Thyroid gland (tissue), 4 donors: ENCODE data around the gene ACOX2. TPM values are rescaled to one million over a fixed set of nuclear protein-coding genes. Genes with fewer than 3 reads are reported as not detected.
A peak's percentile ranks its signal among the peaks of the same experiment; 100 is the strongest.

Source experiments
- DNase-seq, 2 donors: peaks; one replicate each; pipeline ENCODE4 v3.0.0-alpha.2; 2019
- H3K27ac ChIP-seq, 3 donors: fragments of 200-600 bp; sonication (generic); 1 replicate in 2 of 3; 2 replicates in 1 of 3; pipeline ENCODE4 v1.5.1; 2016 to 2019; ENCODE audit warnings: mild to moderate bottlenecking in 1 of 3, moderate library complexity in 1 of 3
- H3K27me3 ChIP-seq: fragments of 200-600 bp; sonication (generic); one replicate; pipeline ENCODE4 v1.5.1; 2019
- H3K36me3 ChIP-seq, 2 donors: fragments of 200-600 bp; sonication (generic); one replicate each; pipeline ENCODE4 v1.5.1; 2016 to 2019
- H3K4me1 ChIP-seq, 2 donors: fragments of 200-600 bp; sonication (generic); one replicate each; pipeline ENCODE4 v1.5.1; 2017 to 2019
- H3K4me3 ChIP-seq, 3 donors: fragments of 200-600 bp; sonication (generic); replicated peaks in 1 of 3; 1 replicate in 2 of 3; 2 replicates in 1 of 3; pipeline ENCODE4 v1.5.1; 2016; ENCODE audit warnings: mild to moderate bottlenecking in 1 of 3
- H3K9me3 ChIP-seq: fragments of 200-600 bp; sonication (generic); one replicate; pipeline ENCODE4 v1.5.1; 2017
- CTCF ChIP-seq, 6 experiments: fragments of 200-600 bp in 3 of 6; fragments of 450-650 bp in 3 of 6; sonication (generic) in 3 of 6; IDR thresholded peaks; one replicate each; pipeline ENCODE4 v1.5.1; 2016 to 2019; ENCODE audit warnings: antibody characterized with exemption in 6 of 6, mild to moderate bottlenecking in 2 of 6, inconsistent platforms in 1 of 6, moderate library complexity in 1 of 6
- POLR2A ChIP-seq, 2 donors: fragments of 450-650 bp; IDR thresholded peaks; one replicate each; pipeline ENCODE4 v1.6.1; 2017; ENCODE audit warnings: antibody characterized with exemption in 2 of 2, mild to moderate bottlenecking in 2 of 2, moderate library complexity in 1 of 2
- WGBS, 2 donors: methylation state at CpG; one replicate each; pipeline ENCODE4 v1.1.5; 2017; 5-methylcytosine and 5-hydroxymethylcytosine counted together
- intact Hi-C: fragments of 100-400 bp; cut with DNase I; formaldehyde crosslinking; loops from one replicate; pipeline ENCODE4 v1.15.1; 2023
- total RNA-seq, 4 donors: library from RNA; depleted of rRNA; stranded (reverse); fragments of >200 nt; gene quantifications; one replicate each; pipeline ENCODE4 v1.2.3, GENCODE V29; 2016

Gene ACOX2
- total RNA-seq, 4 donors from 2014 or later, result 17.8 to 62.2 (median 37.4) TPM

- Histone ChIP-seq H3K27ac (no peak overlapping the region), H3K27me3 (no peaks in the 10 kb centered on the region), H3K9me3 (no peaks in the 10 kb centered on the region), H3K4me3 (no peak overlapping the region), H3K36me3 (no peaks in the 10 kb centered on the region), H3K4me1 (no peaks in the 10 kb centered on the region)
- 79 to 88% methylated on average over 3 of the region's 3 CpGs for WGBS, 2 donors
- no peak for DNase-seq
- TF ChIP-seq POLR2A (IDR thresholded peaks at IDR 0.05) (no peak), CTCF (IDR thresholded peaks at IDR 0.05) (no peak)
- intact Hi-C loops, result no loop called here
Measured at GRCh38 chr3:58544541-58544940, 7.6 kb upstream of the ACOX2 start.

- intact Hi-C loops, result no loop called here
- H3K4me3 ChIP-seq, result no peak overlapping the region
- 88 to 93% methylated on average over 8 of the region's 8 CpGs for WGBS, 2 donors
- peaks cover 29 to 35% of the 10 kb centered on the region in 2 donors for H3K4me1 ChIP-seq
- DNase-seq, result no peak
- H3K27me3 ChIP-seq, result no peaks in the 10 kb centered on the region
- H3K9me3 ChIP-seq, result no peaks in the 10 kb centered on the region
- no peak for TF ChIP-seq POLR2A (IDR thresholded peaks at IDR 0.05)
- no peak for TF ChIP-seq CTCF (IDR thresholded peaks at IDR 0.05)
- H3K36me3 ChIP-seq, result no peaks in the 10 kb centered on the region
- H3K27ac ChIP-seq, result no peak overlapping the region
Measured at GRCh38 chr3:58540176-58540858, 3.3 kb upstream of the ACOX2 start.

GRCh38 chr3:58539626-58540025 is 2.6 kb upstream of the ACOX2 start:
- Histone ChIP-seq H3K4me1 (peaks cover 30 to 38% of the 10 kb centered on the region in 2 donors), H3K9me3 (no peaks in the 10 kb centered on the region), H3K27ac (no peak overlapping the region), H3K27me3 (no peaks in the 10 kb centered on the region), H3K4me3 (no peak overlapping the region), H3K36me3 (no peaks in the 10 kb centered on the region)
- intact Hi-C loops, result loop anchor here (10.0 kb wide), 1 partner anchor 115 kb away; no protein-coding TSS in a partner anchor
- WGBS, 2 donors, result 85% methylated on average over 10 of the region's 10 CpGs
- no peak for DNase-seq
- TF ChIP-seq CTCF (IDR thresholded peaks at IDR 0.05) (no peak), POLR2A (IDR thresholded peaks at IDR 0.05) (no peak)

- 30 to 52% methylated on average over 4 of the region's 4 CpGs for WGBS, 2 donors
- no peak overlapping the region for H3K4me3 ChIP-seq
- peak in 1 of 2 donors; percentile 16 for DNase-seq
- intact Hi-C loops, result loop anchor here (10.0 kb wide), 1 partner anchor 113 kb away; no protein-coding TSS in a partner anchor
- peak overlapping the region; percentile 24 to 90 (median 82) for H3K27ac ChIP-seq
- no peaks in the 10 kb centered on the region for H3K9me3 ChIP-seq
- no peaks in the 10 kb centered on the region for H3K27me3 ChIP-seq
- peaks cover 0 to 6% of the 10 kb centered on the region in 2 donors for H3K36me3 ChIP-seq
- H3K4me1 ChIP-seq, result peaks cover 30 to 41% of the 10 kb centered on the region in 2 donors
- TF ChIP-seq POLR2A (IDR thresholded peaks at IDR 0.05), result no peak
- no peak for TF ChIP-seq CTCF (IDR thresholded peaks at IDR 0.05)
Measured at GRCh38 chr3:58537412-58538301, 667 bp upstream of the ACOX2 start.
